Neural cell (in vitro differentiated cells): ENCODE results near the gene ABCE1. TPM values are rescaled to one million over a fixed set of nuclear protein-coding genes. Genes with fewer than 3 reads are reported as not detected.

Experiments
- H2AFZ ChIP-seq: fragments of 200-600, 300-800 bp; sonication (generic), shearing (Covaris generic); 2 replicates; pipeline ENCODE4 v1.6.0; 2014; ENCODE audit warnings: low read depth, mild to moderate bottlenecking, antibody characterized with exemption, low read length, moderate library complexity
- H3F3A ChIP-seq: fragments of 200-600 bp; shearing (Covaris generic); 2 replicates; pipeline ENCODE4 v1.6.1; 2016; ENCODE audit warnings: mild to moderate bottlenecking, moderate library complexity, mixed read lengths, antibody characterized with exemption, low read length; ENCODE audit not compliant: insufficient read depth, poor library complexity, severe bottlenecking
- H3K27ac ChIP-seq: fragments of 200-600, 300-800 bp; sonication (generic), shearing (Covaris generic); 2 replicates; pipeline ENCODE4 v1.5.1; 2014; ENCODE audit warnings: mild to moderate bottlenecking, low read length, moderate library complexity
- H3K27me3 ChIP-seq: fragments of 300-800, 200-600 bp; sonication (generic), shearing (Covaris generic); 2 replicates; pipeline ENCODE4 v1.6.0; 2014; ENCODE audit warnings: mild to moderate bottlenecking, low read depth, low read length, moderate library complexity; ENCODE audit not compliant: insufficient read depth
- H3K36me3 ChIP-seq: fragments of 300-800, 200-600 bp; sonication (generic), shearing (Covaris generic); 2 replicates; pipeline ENCODE4 v1.5.1; 2014; ENCODE audit warnings: mild to moderate bottlenecking, antibody characterized with exemption, low read length, moderate library complexity; ENCODE audit not compliant: insufficient read depth
- H3K4me2 ChIP-seq: fragments of 300-800, 200-600 bp; sonication (generic), shearing (Covaris generic); 2 replicates; pipeline ENCODE4 v1.6.0; 2014; ENCODE audit warnings: mild to moderate bottlenecking, low read length
- H3K4me3 ChIP-seq: fragments of 300-800, 200-600 bp; sonication (generic), shearing (Covaris generic); 2 replicates; pipeline ENCODE4 v1.5.1; 2014; ENCODE audit warnings: mild to moderate bottlenecking, low read length, moderate library complexity
- H3K79me2 ChIP-seq: fragments of 200-600 bp; shearing (Covaris generic); replicated peaks from 2 replicates; pipeline ENCODE4 v1.6.0; 2014; ENCODE audit warnings: mild to moderate bottlenecking, low read length, moderate library complexity; ENCODE audit not compliant: insufficient read depth
- H3K9ac ChIP-seq: fragments of 300-800, 200-600 bp; sonication (generic), shearing (Covaris generic); 2 replicates; pipeline ENCODE4 v1.6.1; 2016; ENCODE audit warnings: mild to moderate bottlenecking, low read length, mixed read lengths
- H3K9me2 ChIP-seq: fragments of 200-600 bp; shearing (Covaris generic); 2 replicates; pipeline ENCODE4 v1.6.1; 2016; ENCODE audit warnings: mild to moderate bottlenecking, low read length, mixed read lengths; ENCODE audit not compliant: insufficient read depth
- H3K9me3 ChIP-seq: fragments of 200-600, 300-800 bp; sonication (generic), shearing (Covaris generic); 2 replicates; pipeline ENCODE4 v1.6.1; 2016; ENCODE audit warnings: mild to moderate bottlenecking, mixed run types, low read length, moderate library complexity, mixed read lengths
- H4K20me1 ChIP-seq: fragments of 200-600 bp; shearing (Covaris generic); 2 replicates; pipeline ENCODE4 v1.6.1; 2016; ENCODE audit warnings: mild to moderate bottlenecking, mixed run types; ENCODE audit not compliant: insufficient read depth
- CTCF ChIP-seq: fragments of 450-650 bp; IDR thresholded peaks from 2 replicates; pipeline ENCODE4 v1.5.1; 2014; ENCODE audit warnings: antibody characterized with exemption, mild to moderate bottlenecking, moderate library complexity; ENCODE audit not compliant: poor library complexity, severe bottlenecking
- EP300 ChIP-seq: fragments of 450-650 bp; conservative IDR thresholded peaks from 2 replicates; pipeline ENCODE4 v1.6.1; 2014; ENCODE audit warnings: antibody characterized with exemption, mild to moderate bottlenecking, moderate library complexity; ENCODE audit not compliant: poor library complexity, severe bottlenecking
- EZH2 ChIP-seq: fragments of 200-600, 300-800 bp; shearing (Covaris generic), sonication (generic); IDR thresholded peaks from 2 replicates; pipeline ENCODE4 v1.6.1; 2014; ENCODE audit warnings: antibody characterized with exemption, low read length, borderline replicate concordance, mild to moderate bottlenecking; ENCODE audit not compliant: insufficient read depth, poor library complexity, severe bottlenecking
- MXI1 ChIP-seq: fragments of 450-650 bp; conservative IDR thresholded peaks from 2 replicates; pipeline ENCODE4 v1.6.1; 2014; ENCODE audit warnings: antibody characterized with exemption, mild to moderate bottlenecking; ENCODE audit not compliant: poor library complexity, severe bottlenecking
- POLR2AphosphoS5 ChIP-seq: IDR thresholded peaks from 2 replicates; pipeline ENCODE4 v1.6.1; 2012
- RAD21 ChIP-seq: fragments of 450-650 bp; conservative IDR thresholded peaks from 2 replicates; pipeline ENCODE4 v1.6.1; 2014; ENCODE audit warnings: antibody characterized with exemption, mild to moderate bottlenecking, moderate library complexity
- REST ChIP-seq: IDR thresholded peaks from 2 replicates; pipeline ENCODE4 v1.6.1; 2012; ENCODE audit warnings: borderline replicate concordance
- SMC3 ChIP-seq: fragments of 450-650 bp; conservative IDR thresholded peaks from 2 replicates; pipeline ENCODE4 v1.6.1; 2014; ENCODE audit warnings: antibody characterized with exemption, mild to moderate bottlenecking, moderate library complexity; ENCODE audit not compliant: poor library complexity
- TAF1 ChIP-seq: IDR thresholded peaks from 2 replicates; pipeline ENCODE4 v1.6.1; 2012; ENCODE audit warnings: low read depth
- polyA plus RNA-seq: library from polyadenylated mRNA; depleted of rRNA; stranded (reverse); fragments of >200 nt; gene quantifications from 2 replicates; pipeline ENCODE4 v1.2.3, GENCODE V29; 2014

The ABCE1 gene
- polyA plus RNA-seq, 1 donor from 2014 or later, result 96.9 TPM

DNA sequence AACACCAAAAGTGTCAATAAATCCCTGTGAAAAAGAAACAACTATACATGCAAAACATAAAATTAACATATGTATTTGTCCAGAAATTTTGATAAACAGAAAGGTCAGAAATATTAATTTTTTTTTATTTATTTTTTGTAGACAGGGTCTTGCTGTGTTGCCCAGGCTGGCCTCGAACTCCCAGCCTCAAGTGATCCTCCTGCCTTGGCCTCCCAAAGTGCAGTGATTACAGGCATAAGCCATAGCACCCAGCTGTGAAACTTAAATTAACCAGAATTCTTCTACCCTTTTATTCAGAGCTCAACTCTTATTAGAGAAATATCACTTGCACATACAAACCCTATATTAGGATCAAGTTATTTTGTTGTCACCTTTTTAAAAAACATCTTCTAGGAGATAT, 16.4 kb upstream of the ABCE1 start:
- Histone ChIP-seq H3K36me3 (no peaks in the 10 kb centered on the region), H4K20me1 (no peaks in the 10 kb centered on the region), H3F3A (no peaks in the 10 kb centered on the region), H3K9me3 (no peaks in the 10 kb centered on the region), H3K27me3 (no peaks in the 10 kb centered on the region), H3K27ac (no peak overlapping the region), H3K79me2 (peaks cover 4% of the 10 kb centered on the region), H3K9ac (no peak overlapping the region), H3K4me2 (no peak overlapping the region), H2AFZ (no peak overlapping the region), H3K9me2 (no peaks in the 10 kb centered on the region), H3K4me3 (no peak overlapping the region)
- no peak for TF ChIP-seq CTCF
- no peak for TF ChIP-seq TAF1
- TF ChIP-seq POLR2AphosphoS5, result no peak
- no peak for TF ChIP-seq EP300
- no peak for TF ChIP-seq EZH2
- no peak for TF ChIP-seq SMC3
- TF ChIP-seq MXI1, result no peak
- no peak for TF ChIP-seq RAD21
- TF ChIP-seq REST, result no peak

GRCh38 chr4:145083891-145084605, 14.1 kb upstream of the ABCE1 start:
- H3K36me3 ChIP-seq, result no peaks in the 10 kb centered on the region
- no peak overlapping the region for H3K9ac ChIP-seq
- no peak overlapping the region for H3K4me2 ChIP-seq
- TF ChIP-seq MXI1 (no peak), POLR2AphosphoS5 (no peak), RAD21 (no peak), EZH2 (no peak), TAF1 (no peak), EP300 (no peak), CTCF (no peak), SMC3 (no peak), REST (no peak)
- H3K9me3 ChIP-seq, result no peaks in the 10 kb centered on the region
- no peak overlapping the region for H2AFZ ChIP-seq
- no peaks in the 10 kb centered on the region for H3F3A ChIP-seq
- no peaks in the 10 kb centered on the region for H3K27me3 ChIP-seq
- no peak overlapping the region for H3K27ac ChIP-seq
- H4K20me1 ChIP-seq, result no peaks in the 10 kb centered on the region
- H3K9me2 ChIP-seq, result no peaks in the 10 kb centered on the region
- H3K4me3 ChIP-seq, result no peak overlapping the region
- no peaks in the 10 kb centered on the region for H3K79me2 ChIP-seq
